Activated T-cell treated with anti-CD3 and anti-CD28 coated beads, Interleukin-2, amount 50 U/mL, for 24 hours (primary cell): ENCODE measurements around the gene ZNF451.

ENCODE experiments used
- DNase-seq: peaks from one replicate; pipeline ENCODE4 v3.0.0-alpha.2; 2020
- H3K27ac Mint-ChIP-seq: 2 replicates; pipeline ENCODE4 v1.8.0; 2020; ENCODE audit warnings: mild to moderate bottlenecking, mixed read lengths
- H3K27me3 Mint-ChIP-seq: 2 replicates; pipeline ENCODE4 v1.8.0; 2020; ENCODE audit warnings: mixed read lengths
- H3K36me3 Mint-ChIP-seq: 2 replicates; pipeline ENCODE4 v1.8.0; 2020; ENCODE audit warnings: low read depth, mixed read lengths
- H3K4me1 Mint-ChIP-seq: 2 replicates; pipeline ENCODE4 v1.8.0; 2020; ENCODE audit warnings: low read depth, mixed read lengths
- H3K4me3 Mint-ChIP-seq: 2 replicates; pipeline ENCODE4 v1.8.0; 2020; ENCODE audit warnings: mild to moderate bottlenecking, moderate library complexity, mixed read lengths
- H3K9me3 Mint-ChIP-seq: 2 replicates; pipeline ENCODE4 v1.8.0; 2020; ENCODE audit warnings: mixed read lengths

Gene ZNF451

GRCh38 chr6:57193177-57193576, 103.2 kb downstream of the ZNF451 start:
- H3K27me3 Mint-ChIP-seq = no peaks in the 10 kb centered on the region
- no peak overlapping the region for H3K27ac Mint-ChIP-seq
- no peak for DNase-seq
- H3K4me3 Mint-ChIP-seq = no peak overlapping the region
- no peaks in the 10 kb centered on the region for H3K9me3 Mint-ChIP-seq
- peaks cover 21% of the 10 kb centered on the region for H3K36me3 Mint-ChIP-seq
- H3K4me1 Mint-ChIP-seq = no peaks in the 10 kb centered on the region

DNA sequence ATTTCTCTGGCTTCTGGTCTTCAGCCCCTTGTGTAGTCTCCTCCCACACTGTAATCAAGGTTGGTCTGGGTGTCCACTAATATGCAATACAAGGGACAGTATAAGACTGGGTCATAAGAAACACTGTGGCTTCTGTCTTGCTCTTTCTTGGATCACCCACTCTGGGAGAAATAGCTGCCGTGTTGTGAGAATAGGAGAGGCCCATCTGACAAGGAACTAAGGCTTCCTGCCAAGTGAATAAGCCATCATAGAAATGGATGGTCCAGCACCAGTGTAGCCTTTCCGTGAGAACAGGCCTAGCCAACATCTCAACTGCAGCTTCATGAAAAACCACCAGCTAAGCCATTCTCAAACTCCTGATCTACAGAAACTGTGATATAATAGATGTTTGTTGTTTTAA, 105.5 kb downstream of the ZNF451 start:
- no peaks in the 10 kb centered on the region for H3K9me3 Mint-ChIP-seq
- no peak for DNase-seq
- no peak overlapping the region for H3K27ac Mint-ChIP-seq
- H3K4me3 Mint-ChIP-seq = no peak overlapping the region
- H3K4me1 Mint-ChIP-seq = no peaks in the 10 kb centered on the region
- peaks cover 15% of the 10 kb centered on the region for H3K36me3 Mint-ChIP-seq
- no peaks in the 10 kb centered on the region for H3K27me3 Mint-ChIP-seq

DNA sequence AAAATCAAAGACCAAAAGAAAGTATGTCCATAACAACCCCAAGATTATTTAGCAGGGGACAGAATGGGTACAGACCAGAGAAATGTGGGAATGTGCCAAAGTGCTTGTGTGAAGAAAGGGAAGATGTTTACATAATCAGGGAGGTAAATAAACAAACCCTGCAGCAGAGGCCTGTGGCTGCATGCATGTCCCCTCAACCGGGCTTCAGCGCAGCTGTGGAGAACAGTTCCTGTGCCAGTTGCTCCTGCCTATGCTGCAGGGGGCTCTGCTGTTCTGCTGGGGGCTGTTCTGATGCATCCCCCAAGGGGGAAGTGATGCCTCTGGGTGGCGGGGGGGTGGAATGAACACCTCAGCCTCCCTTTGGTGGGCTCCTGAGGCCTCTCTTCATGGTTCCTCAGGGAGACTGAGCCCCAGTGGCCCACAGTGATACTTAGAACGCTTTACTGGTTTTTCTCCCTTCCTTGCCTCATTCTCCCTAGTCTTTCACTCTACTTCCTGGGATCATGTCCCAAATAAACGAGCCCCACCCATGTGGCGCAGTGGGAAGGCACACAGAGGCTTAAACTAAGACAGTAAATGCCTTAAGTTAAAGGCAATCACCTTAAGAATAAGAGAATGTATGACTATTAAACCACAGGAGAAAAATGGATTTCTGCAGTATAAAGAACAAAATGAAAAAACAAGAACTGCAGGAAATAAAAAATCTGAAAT, 109.1 kb downstream of the ZNF451 start:
- Mint-ChIP-seq H3K4me1 (no peaks in the 10 kb centered on the region), H3K36me3 (no peaks in the 10 kb centered on the region), H3K9me3 (no peaks in the 10 kb centered on the region), H3K27me3 (no peaks in the 10 kb centered on the region), H3K27ac (no peak overlapping the region), H3K4me3 (no peak overlapping the region)
- no peak for DNase-seq

DNA sequence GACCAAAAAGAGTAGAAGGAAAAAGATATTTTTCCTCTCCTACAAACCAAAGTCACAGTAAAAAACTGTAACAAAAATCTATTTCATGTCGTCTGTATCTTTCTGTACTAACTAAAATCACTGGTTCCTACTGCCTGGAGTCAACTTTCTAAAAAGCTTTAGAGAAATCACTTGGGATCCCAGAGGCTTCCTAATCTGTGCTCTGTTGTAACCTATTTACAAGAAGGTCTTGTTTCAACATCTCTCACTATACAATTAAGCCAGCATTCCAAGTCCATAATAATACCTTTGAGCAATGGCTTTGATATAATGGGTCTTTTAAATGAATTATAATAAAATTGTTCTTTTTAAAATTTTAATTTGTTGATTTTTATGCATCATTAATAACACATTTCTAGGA, 111.7 kb downstream of the ZNF451 start:
- H3K27ac Mint-ChIP-seq = no peak overlapping the region
- no peak overlapping the region for H3K4me3 Mint-ChIP-seq
- peaks cover 8% of the 10 kb centered on the region for H3K4me1 Mint-ChIP-seq
- no peaks in the 10 kb centered on the region for H3K9me3 Mint-ChIP-seq
- no peaks in the 10 kb centered on the region for H3K27me3 Mint-ChIP-seq
- H3K36me3 Mint-ChIP-seq = no peaks in the 10 kb centered on the region
- DNase-seq = no peak

- Mint-ChIP-seq H3K4me1 (peaks cover 21% of the 10 kb centered on the region), H3K9me3 (no peaks in the 10 kb centered on the region), H3K27ac (peak overlapping the region; percentile 6), H3K27me3 (no peaks in the 10 kb centered on the region), H3K4me3 (no peak overlapping the region), H3K36me3 (no peaks in the 10 kb centered on the region)
- no peak for DNase-seq
These were observed 115.8 kb downstream of the ZNF451 start for GRCh38 chr6:57205550-57206328.

DNA sequence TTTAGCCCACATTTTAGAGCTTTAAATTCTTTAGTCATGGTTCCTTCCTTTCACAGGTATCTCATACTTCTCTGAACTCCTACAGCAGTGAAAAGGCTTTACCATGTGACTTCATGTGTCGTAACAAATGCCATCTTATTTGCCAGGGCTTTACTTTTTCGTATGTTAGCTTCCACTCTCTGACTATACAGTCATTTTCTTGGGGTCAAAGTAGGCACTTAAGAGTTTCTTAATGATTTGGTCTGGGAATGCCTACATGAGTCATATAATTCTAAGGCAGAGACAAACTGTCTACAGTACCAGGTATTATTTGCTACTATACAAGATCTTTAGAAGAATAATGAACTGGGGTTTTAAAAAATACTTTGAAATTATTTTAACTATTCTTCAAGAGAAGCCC, 117.2 kb downstream of the ZNF451 start:
- Mint-ChIP-seq H3K4me1 (peaks cover 21% of the 10 kb centered on the region), H3K9me3 (no peaks in the 10 kb centered on the region), H3K4me3 (no peak overlapping the region), H3K27ac (peak overlapping the region; percentile 14), H3K36me3 (no peaks in the 10 kb centered on the region), H3K27me3 (no peaks in the 10 kb centered on the region)
- DNase-seq = no peak

DNA sequence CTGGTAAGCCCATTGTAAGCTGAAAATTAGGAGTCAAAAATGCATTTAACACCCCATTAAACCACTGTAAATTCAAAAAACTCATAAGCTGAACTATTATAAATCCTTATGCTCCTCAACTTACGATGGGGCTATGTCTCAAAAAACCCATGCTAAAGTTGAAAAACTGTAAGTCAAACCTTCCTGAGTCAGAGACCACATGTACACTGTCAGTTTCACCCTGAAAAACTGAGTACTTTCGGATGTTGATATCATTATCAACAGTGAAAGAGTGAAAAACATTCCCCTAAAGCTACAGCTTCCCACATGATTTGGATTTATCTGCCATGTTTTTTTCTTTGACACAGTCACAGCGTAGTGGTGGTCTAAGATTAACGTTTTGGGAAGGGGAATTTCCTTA, 117.9 kb downstream of the ZNF451 start:
- Mint-ChIP-seq H3K27ac (peak overlapping the region; percentile 47), H3K4me1 (peaks cover 21% of the 10 kb centered on the region), H3K36me3 (no peaks in the 10 kb centered on the region), H3K9me3 (no peaks in the 10 kb centered on the region), H3K27me3 (no peaks in the 10 kb centered on the region), H3K4me3 (no peak overlapping the region)
- no peak for DNase-seq

DNA sequence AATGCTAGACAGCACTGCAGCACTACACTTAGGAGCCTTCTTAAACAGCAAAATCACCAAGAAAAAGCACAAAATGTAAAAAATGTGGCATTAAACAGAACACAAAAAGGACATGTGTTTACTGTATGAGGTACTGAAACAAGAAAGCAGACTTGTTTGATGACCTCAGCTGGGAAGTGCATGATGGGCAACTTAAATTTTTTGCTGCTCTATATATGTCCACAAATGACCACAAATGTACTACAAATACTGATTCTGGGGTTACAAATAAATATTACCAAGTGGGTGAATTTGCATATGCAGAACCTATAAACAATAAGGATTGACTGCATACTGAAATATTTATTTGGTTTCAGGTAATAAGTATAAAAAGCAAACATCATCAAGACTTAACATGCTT, 119.0 kb downstream of the ZNF451 start:
- Mint-ChIP-seq H3K9me3 (no peaks in the 10 kb centered on the region), H3K27ac (no peak overlapping the region), H3K27me3 (no peaks in the 10 kb centered on the region), H3K4me3 (no peak overlapping the region), H3K36me3 (no peaks in the 10 kb centered on the region), H3K4me1 (peaks cover 26% of the 10 kb centered on the region)
- DNase-seq = no peak

- no peaks in the 10 kb centered on the region for H3K36me3 Mint-ChIP-seq
- no peaks in the 10 kb centered on the region for H3K27me3 Mint-ChIP-seq
- no peak overlapping the region for H3K27ac Mint-ChIP-seq
- DNase-seq = no peak
- peaks cover 36% of the 10 kb centered on the region for H3K4me1 Mint-ChIP-seq
- no peak overlapping the region for H3K4me3 Mint-ChIP-seq
- no peaks in the 10 kb centered on the region for H3K9me3 Mint-ChIP-seq
These were observed 120.1 kb downstream of the ZNF451 start for GRCh38 chr6:57210060-57210459.

GRCh38 chr6:57215260-57215659, 125.3 kb downstream of the ZNF451 start:
- Mint-ChIP-seq H3K36me3 (no peaks in the 10 kb centered on the region), H3K27ac (no peak overlapping the region), H3K9me3 (no peaks in the 10 kb centered on the region), H3K4me3 (no peak overlapping the region), H3K4me1 (peaks cover 31% of the 10 kb centered on the region), H3K27me3 (peaks cover 9% of the 10 kb centered on the region)
- no peak for DNase-seq

DNA sequence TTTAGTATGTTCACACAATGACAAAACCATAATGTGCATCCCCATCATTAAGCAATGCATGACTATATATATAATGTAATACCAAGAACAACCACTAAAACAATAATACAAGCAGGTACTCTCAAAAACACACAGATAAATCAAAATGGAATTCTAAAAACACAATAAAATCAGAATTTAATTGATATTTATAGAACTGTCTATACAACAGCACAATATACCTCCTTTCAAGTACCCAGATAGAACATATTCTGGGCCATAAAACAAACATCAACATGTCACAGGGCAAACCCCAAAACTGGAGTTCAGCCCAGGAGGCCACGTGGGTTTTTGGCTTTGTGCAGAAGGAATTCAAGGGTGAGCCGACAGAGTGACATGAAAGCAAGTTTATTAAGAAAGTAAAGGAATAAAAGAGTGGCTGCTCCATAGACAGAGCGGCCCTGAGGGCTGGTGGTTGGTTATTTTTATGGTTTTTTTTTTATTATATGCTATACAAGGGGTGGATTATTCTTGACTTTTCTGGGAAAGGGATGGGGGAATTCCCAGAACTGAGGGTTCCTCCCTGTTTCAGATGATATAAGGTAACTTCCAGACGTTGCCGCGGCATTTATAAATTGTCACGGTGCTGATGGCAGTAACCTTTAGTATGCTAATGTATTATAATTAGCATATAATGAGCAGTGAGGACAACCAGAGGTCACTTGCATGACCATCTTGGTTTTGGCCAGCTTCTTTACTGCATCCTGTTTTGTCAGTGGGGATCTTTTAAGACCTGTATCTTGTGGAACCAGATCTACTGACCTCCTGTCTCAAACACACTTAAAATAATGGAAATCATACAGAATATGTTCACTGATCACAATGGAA, 126.5 kb downstream of the ZNF451 start:
- Mint-ChIP-seq H3K27ac (no peak overlapping the region), H3K4me3 (no peak overlapping the region), H3K36me3 (peaks cover 4% of the 10 kb centered on the region), H3K4me1 (peaks cover 38% of the 10 kb centered on the region), H3K9me3 (no peaks in the 10 kb centered on the region), H3K27me3 (peaks cover 12% of the 10 kb centered on the region)
- no peak for DNase-seq

DNA sequence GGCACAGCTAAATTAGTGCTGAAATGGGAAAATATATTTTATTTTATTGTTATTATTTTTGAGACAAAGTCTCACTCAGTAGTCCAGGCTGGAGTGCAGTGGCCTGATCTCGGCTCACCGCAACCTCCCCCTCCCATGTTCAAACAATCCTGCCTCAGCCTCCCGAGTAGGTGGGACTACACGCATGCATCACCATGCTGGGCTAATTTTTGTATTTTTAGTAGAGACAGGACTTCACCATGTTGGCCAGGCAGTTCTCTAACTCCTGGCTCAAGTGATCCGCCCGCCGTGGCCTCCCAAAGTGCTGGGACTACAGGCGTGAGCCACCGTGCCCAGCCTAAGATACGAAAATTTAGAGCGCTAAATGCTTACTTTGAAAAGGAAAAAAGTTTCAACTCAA, 127.3 kb downstream of the ZNF451 start:
- Mint-ChIP-seq H3K36me3 (peaks cover 7% of the 10 kb centered on the region), H3K9me3 (no peaks in the 10 kb centered on the region), H3K27ac (no peak overlapping the region), H3K4me3 (no peak overlapping the region), H3K27me3 (peaks cover 12% of the 10 kb centered on the region), H3K4me1 (peaks cover 39% of the 10 kb centered on the region)
- no peak for DNase-seq
